ENCODE measurements around the gene G3BP2. TPM values are rescaled to one million over a fixed set of nuclear protein-coding genes. Genes with fewer than 3 reads are reported as not detected.

The G3BP2 gene
- total and polyA plus RNA-seq, 2 experiments from 2014 or later, result 103 to 411 TPM

GRCh38 chr4:75705198-75705977, 32.2 kb upstream of the G3BP2 start:
- Mint-ChIP-seq H3K27me3 (ENCODE audit: insufficient read depth, low read depth, poor library complexity) (peaks cover 24% of the 10 kb centered on the region), H3K4me1 (peaks cover 49% of the 10 kb centered on the region), H3K4me3 (peak overlapping the region; percentile 11; the same call in 1 of the 3 replicates), H3K36me3 (ENCODE audit: low read depth) (peaks cover 28% of the 10 kb centered on the region; the same call in 2 of the 3 replicates), H3K9me3 (no peaks in the 10 kb centered on the region; the same call in 2 of the 3 replicates), H3K27ac (peak overlapping the region; percentile 97)
- H3F3A ChIP-seq (replicated peaks; ENCODE audit: low read depth), result peaks cover 20% of the 10 kb centered on the region; the same call in 1 of the 2 replicates
- H3K27me3 ChIP-seq (ENCODE audit: insufficient read depth), result no peaks in the 10 kb centered on the region
- no peaks in the 10 kb centered on the region for H3K9me2 ChIP-seq (ENCODE audit: insufficient read depth)
- peak overlapping the region; percentile 13; the same call in 1 of the 2 replicates for H3K4me2 ChIP-seq
- no peaks in the 10 kb centered on the region for H4K20me1 ChIP-seq (replicated peaks; ENCODE audit: insufficient read depth)
- ATAC-seq (peak; percentile 90), DNase-seq (ENCODE audit: low spot score) (peak; percentile 92)
- peaks cover 54% of the 10 kb centered on the region for H3K4me1 ChIP-seq (ENCODE audit: insufficient read depth)
- peak overlapping the region; percentile 96 for H3K27ac ChIP-seq (ENCODE audit: low read depth)
- H3K36me3 ChIP-seq (ENCODE audit: insufficient read depth), result no peaks in the 10 kb centered on the region
- H3K79me2 ChIP-seq (replicated peaks; ENCODE audit: insufficient read depth), result peaks cover 75% of the 10 kb centered on the region
- no peak overlapping the region for H3K4me3 ChIP-seq
- no peak overlapping the region for H2AFZ ChIP-seq
- TF ChIP-seq REST (IDR thresholded peaks at IDR 0.05; ENCODE audit: unreplicated experiment), result no peak
- TF ChIP-seq EZH2phosphoT487 (IDR thresholded peaks at IDR 0.05; ENCODE audit: unreplicated experiment), result no peak
- TF ChIP-seq NANOG (IDR thresholded peaks at IDR 0.05; ENCODE audit: borderline replicate concordance), result peak; percentile 84; the same call in 1 of the 2 replicates
- TF ChIP-seq POLR2AphosphoS5 (IDR thresholded peaks at IDR 0.05; ENCODE audit: low read depth), result peak; percentile 42
- TF ChIP-seq, protein P1, sequence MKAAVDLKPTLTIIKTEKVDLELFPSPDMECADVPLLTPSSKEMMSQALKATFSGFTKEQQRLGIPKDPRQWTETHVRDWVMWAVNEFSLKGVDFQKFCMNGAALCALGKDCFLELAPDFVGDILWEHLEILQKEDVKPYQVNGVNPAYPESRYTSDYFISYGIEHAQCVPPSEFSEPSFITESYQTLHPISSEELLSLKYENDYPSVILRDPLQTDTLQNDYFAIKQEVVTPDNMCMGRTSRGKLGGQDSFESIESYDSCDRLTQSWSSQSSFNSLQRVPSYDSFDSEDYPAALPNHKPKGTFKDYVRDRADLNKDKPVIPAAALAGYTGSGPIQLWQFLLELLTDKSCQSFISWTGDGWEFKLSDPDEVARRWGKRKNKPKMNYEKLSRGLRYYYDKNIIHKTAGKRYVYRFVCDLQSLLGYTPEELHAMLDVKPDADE (IDR thresholded peaks at IDR 0.05), result no peak
- TF ChIP-seq ZNF331 (CRISPR knock-in tag; IDR thresholded peaks at IDR 0.05; ENCODE audit: low read depth), result peak; percentile 21; the same call in 1 of the 2 replicates
- peak; percentile 89 for TF ChIP-seq ZNF462 (CRISPR knock-in tag; IDR thresholded peaks at IDR 0.05)
- TF ChIP-seq JUNB (IDR thresholded peaks at IDR 0.05; ENCODE audit: unreplicated experiment), result no peak
- TF ChIP-seq STAT1 (IDR thresholded peaks at IDR 0.05; ENCODE audit: unreplicated experiment), result no peak
- TF ChIP-seq CREB1 (CRISPR knock-in tag; IDR thresholded peaks at IDR 0.05; ENCODE audit: low read depth), result peak; percentile 45; the same call in 1 of the 2 replicates
- peak; percentile 71; the same call in 1 of the 2 replicates for TF ChIP-seq ZNF114 (CRISPR knock-in tag; IDR thresholded peaks at IDR 0.05)
- TF ChIP-seq, protein P2, sequence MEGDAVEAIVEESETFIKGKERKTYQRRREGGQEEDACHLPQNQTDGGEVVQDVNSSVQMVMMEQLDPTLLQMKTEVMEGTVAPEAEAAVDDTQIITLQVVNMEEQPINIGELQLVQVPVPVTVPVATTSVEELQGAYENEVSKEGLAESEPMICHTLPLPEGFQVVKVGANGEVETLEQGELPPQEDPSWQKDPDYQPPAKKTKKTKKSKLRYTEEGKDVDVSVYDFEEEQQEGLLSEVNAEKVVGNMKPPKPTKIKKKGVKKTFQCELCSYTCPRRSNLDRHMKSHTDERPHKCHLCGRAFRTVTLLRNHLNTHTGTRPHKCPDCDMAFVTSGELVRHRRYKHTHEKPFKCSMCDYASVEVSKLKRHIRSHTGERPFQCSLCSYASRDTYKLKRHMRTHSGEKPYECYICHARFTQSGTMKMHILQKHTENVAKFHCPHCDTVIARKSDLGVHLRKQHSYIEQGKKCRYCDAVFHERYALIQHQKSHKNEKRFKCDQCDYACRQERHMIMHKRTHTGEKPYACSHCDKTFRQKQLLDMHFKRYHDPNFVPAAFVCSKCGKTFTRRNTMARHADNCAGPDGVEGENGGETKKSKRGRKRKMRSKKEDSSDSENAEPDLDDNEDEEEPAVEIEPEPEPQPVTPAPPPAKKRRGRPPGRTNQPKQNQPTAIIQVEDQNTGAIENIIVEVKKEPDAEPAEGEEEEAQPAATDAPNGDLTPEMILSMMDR (conservative IDR thresholded peaks at IDR 0.05; ENCODE audit: low read depth in 2 of 2), result peak in 1 of 2 experiments; percentile 19; a peak in 2 of 4 replicates
- TF ChIP-seq EZH2 (IDR thresholded peaks at IDR 0.05; ENCODE audit: low read depth, unreplicated experiment), result no peak
